Body of pancreas (tissue), 4 donors: Measurements from ENCODE around the gene TBC1D9B. TPM values are rescaled to one million over a fixed set of nuclear protein-coding genes. Genes with fewer than 3 reads are reported as not detected.

Source experiments
- ATAC-seq: fragments of 150-250 bp; one replicate; pipeline ENCODE4 v1.9.1; 2016
- DNase-seq, 4 donors: peaks; one replicate each; pipeline ENCODE4 v3.0.0-alpha.2; 2019
- H3K27ac ChIP-seq, 4 donors: fragments of 200-600 bp; sonication (generic); 1 replicate in 3 of 4; 2 replicates in 1 of 4; pipeline versions ENCODE4 v1.5.1 to v1.6.1; 2016 to 2019; ENCODE audit warnings: mild to moderate bottlenecking in 1 of 4, mixed read lengths in 1 of 4, moderate library complexity in 1 of 4
- H3K27me3 ChIP-seq, 2 donors: fragments of 200-600 bp; sonication (generic); one replicate each; pipeline ENCODE4 v1.6.0; 2016; ENCODE audit warnings: mild to moderate bottlenecking in 1 of 2
- H3K36me3 ChIP-seq, 2 donors: fragments of 200-600 bp; sonication (generic); replicated peaks in 1 of 2; 2 replicates each; pipeline ENCODE4 v1.5.1; 2016; ENCODE audit warnings: low read depth in 2 of 2; ENCODE audit not compliant: insufficient read depth in 1 of 2
- H3K4me1 ChIP-seq: fragments of 200-600 bp; sonication (generic); one replicate; pipeline ENCODE4 v1.6.0; 2016
- H3K4me3 ChIP-seq, 2 donors: fragments of 200-600 bp; sonication (generic); 1 replicate in 1 of 2; 2 replicates in 1 of 2; pipeline ENCODE4 v1.5.1; 2016 to 2019
- H3K9me3 ChIP-seq, 3 donors: fragments of 200-600 bp; sonication (generic); 1 replicate in 2 of 3; 2 replicates in 1 of 3; pipeline ENCODE4 v1.5.1; 2016
- POLR2A ChIP-seq, 3 donors: fragments of 450-650 bp; IDR thresholded peaks; one replicate each; pipeline ENCODE4 v1.6.1; 2016; ENCODE audit warnings: antibody characterized with exemption in 3 of 3, mild to moderate bottlenecking in 2 of 3
- WGBS, 2 donors: methylation state at CpG; one replicate each; pipeline ENCODE4 v1.1.5; 2017; 5-methylcytosine and 5-hydroxymethylcytosine counted together
- intact Hi-C: fragments of 100-400 bp; cut with DNase I; formaldehyde crosslinking; loops from one replicate; pipeline ENCODE4 v1.15.1; 2023
- total RNA-seq, 2 donors: library from RNA; depleted of rRNA; stranded (reverse); fragments of >200 nt; gene quantifications; one replicate each; pipeline ENCODE4 v1.1.0, GENCODE V29; 2016
- TF ChIP-seq, protein P1 (sequence below), 7 experiments: fragments of 450-650 bp in 4 of 7; fragments of 200-600 bp in 3 of 7; sonication (generic) in 3 of 7; IDR thresholded peaks; one replicate each; pipeline ENCODE4 v1.5.1; 2016 to 2019; ENCODE audit warnings: antibody characterized with exemption in 7 of 7

TBC1D9B gene
- total RNA-seq, 2 donors from 2014 or later: 69.8 to 121 TPM

DNA sequence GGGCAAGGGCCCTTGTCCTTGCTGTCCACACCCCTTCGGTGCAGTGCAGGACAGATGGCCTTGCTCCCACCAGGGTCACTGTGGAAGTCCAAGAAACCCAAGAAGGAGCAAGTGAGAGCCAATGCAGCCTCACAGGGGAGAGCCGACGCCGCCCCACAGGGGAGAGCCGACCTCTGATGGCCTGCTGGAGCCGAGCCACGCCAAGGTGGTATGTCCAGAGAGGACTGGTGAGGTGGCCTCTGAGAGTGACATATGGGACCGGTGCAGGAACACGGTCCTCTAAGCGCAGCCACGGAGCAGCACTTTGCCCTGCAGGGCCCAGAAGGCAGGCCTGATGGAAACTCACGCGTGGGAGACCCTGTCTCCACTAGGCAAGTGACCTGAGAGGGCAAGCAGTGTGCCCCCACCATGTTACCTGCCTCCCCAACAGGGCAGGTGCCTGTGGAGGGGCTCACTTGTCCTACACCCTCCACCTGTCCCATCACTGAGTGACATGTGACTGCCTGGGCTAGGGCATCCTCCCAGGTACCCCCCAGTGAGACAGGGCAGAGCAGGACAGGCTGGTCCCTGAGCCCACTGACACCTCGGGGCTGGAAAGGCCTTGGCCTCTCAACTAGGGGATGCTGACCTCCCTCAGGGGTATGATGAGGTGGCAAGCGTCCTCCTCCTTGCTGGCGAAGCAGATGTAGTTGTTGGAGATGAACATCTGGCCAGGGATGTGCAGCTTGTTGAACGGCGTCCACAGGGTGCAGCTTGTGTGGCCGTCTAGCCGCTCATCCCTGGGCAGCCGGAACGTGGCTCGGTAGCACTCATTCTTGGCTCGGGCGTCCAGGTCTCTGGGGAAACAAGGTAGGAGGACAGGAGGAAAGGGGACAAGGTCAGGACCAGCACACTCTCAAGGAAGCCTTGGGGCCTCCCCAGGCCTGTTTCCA lies 16.7 kb downstream of the TBC1D9B start:
- H3K4me1 ChIP-seq: no peaks in the 10 kb centered on the region
- no peak for ATAC-seq
- H3K9me3 ChIP-seq: no peaks in the 10 kb centered on the region
- intact Hi-C loops: no loop called here
- no peak for DNase-seq
- no peak for TF ChIP-seq POLR2A (IDR thresholded peaks at IDR 0.05)
- TF ChIP-seq, protein P1, sequence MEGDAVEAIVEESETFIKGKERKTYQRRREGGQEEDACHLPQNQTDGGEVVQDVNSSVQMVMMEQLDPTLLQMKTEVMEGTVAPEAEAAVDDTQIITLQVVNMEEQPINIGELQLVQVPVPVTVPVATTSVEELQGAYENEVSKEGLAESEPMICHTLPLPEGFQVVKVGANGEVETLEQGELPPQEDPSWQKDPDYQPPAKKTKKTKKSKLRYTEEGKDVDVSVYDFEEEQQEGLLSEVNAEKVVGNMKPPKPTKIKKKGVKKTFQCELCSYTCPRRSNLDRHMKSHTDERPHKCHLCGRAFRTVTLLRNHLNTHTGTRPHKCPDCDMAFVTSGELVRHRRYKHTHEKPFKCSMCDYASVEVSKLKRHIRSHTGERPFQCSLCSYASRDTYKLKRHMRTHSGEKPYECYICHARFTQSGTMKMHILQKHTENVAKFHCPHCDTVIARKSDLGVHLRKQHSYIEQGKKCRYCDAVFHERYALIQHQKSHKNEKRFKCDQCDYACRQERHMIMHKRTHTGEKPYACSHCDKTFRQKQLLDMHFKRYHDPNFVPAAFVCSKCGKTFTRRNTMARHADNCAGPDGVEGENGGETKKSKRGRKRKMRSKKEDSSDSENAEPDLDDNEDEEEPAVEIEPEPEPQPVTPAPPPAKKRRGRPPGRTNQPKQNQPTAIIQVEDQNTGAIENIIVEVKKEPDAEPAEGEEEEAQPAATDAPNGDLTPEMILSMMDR (IDR thresholded peaks at IDR 0.05): no peak
- H3K27me3 ChIP-seq: no peaks in the 10 kb centered on the region
- H3K4me3 ChIP-seq: no peak overlapping the region
- H3K27ac ChIP-seq: no peak overlapping the region
- H3K36me3 ChIP-seq: peaks cover 31 to 35% of the 10 kb centered on the region in 2 donors
- 91 to 95% methylated on average over 12 to 24 of the region's 25 CpGs for WGBS, 2 donors

DNA sequence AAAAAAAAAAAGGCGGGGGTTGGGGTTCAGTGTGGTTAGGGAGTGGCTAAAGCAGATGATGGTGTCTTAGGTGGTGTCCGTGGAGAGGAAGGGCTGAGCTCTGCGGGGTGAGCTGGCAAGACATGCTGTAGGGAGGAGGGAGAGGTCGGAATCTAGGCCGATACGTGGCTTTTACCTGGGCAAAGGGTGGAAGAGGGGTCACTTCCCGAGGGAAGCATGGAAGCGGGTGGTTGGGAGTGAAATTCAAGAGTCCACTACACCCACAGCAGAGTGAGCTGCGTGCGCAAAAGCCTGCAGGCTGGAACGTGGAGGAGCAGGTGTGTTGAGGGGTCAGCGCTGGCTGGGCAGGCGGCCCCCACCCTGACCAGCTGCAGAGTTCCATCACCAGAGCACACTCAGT lies 17.8 kb downstream of the TBC1D9B start:
- DNase-seq (no peak), ATAC-seq (no peak)
- Histone ChIP-seq H3K4me1 (no peaks in the 10 kb centered on the region), H3K27ac (no peak overlapping the region), H3K36me3 (peaks cover 31% of the 10 kb centered on the region in 2 donors), H3K27me3 (no peaks in the 10 kb centered on the region), H3K4me3 (no peak overlapping the region), H3K9me3 (no peaks in the 10 kb centered on the region)
- no peak for TF ChIP-seq POLR2A (IDR thresholded peaks at IDR 0.05)
- TF ChIP-seq, protein P1 (IDR thresholded peaks at IDR 0.05): no peak
- WGBS, 2 donors: 90 to 96% methylated on average over 9 to 13 of the region's 13 CpGs
- intact Hi-C loops: no loop called here

DNA sequence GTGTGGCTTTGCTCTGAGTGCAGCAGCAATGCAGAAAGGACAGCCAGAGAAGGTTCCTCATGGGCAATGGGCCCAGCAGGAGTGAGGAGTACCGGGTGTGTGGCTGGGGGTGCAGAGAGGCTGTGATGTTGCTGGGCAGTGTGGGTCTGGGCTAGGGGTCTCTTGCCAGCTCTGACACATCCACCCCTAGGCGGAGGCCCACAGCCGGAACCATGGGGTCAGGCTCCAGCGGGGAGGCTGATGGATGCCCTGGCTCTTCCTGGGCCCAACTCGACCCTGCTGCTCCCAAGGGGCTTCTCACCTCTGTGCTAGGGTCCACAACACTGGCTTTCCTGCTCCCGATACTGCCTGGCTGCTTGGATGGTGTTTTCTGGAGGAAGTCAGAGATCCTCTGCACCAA lies 19.9 kb downstream of the TBC1D9B start:
- intact Hi-C loops: no loop called here
- TF ChIP-seq, protein P1 (IDR thresholded peaks at IDR 0.05): no peak
- no peak for TF ChIP-seq POLR2A (IDR thresholded peaks at IDR 0.05)
- Histone ChIP-seq H3K9me3 (no peaks in the 10 kb centered on the region), H3K36me3 (peaks cover 22 to 23% of the 10 kb centered on the region in 2 donors), H3K4me1 (no peaks in the 10 kb centered on the region), H3K4me3 (no peak overlapping the region), H3K27ac (no peak overlapping the region), H3K27me3 (no peaks in the 10 kb centered on the region)
- no peak for ATAC-seq
- no peak for DNase-seq
- WGBS, 2 donors: 91 to 100% methylated on average over 5 to 6 of the region's 6 CpGs

DNA sequence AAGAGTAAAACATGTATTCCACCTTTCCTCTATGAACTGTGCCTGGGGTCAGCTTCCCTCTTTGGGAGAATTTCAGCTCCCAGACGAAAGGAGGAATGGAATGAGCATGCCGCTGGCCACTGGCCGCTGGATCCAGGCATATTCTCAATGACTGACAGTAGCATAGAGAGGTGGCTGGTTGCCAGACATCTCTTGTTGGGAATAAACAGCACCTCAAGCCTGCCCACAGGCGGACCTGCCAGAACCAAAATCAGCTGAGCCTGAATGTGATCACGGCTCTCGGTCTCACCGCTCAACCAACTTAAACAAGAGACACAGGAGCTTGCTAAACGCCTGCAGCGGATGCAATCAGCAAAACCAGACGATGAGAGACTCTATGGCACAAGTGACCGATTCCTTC lies 20.6 kb downstream of the TBC1D9B start:
- Histone ChIP-seq H3K9me3 (no peaks in the 10 kb centered on the region), H3K4me3 (no peak overlapping the region), H3K4me1 (no peaks in the 10 kb centered on the region), H3K36me3 (peaks cover 15 to 20% of the 10 kb centered on the region in 2 donors), H3K27me3 (no peaks in the 10 kb centered on the region), H3K27ac (no peak overlapping the region)
- WGBS, 2 donors: 93 to 95% methylated on average over 11 of the region's 11 CpGs
- ATAC-seq: no peak
- TF ChIP-seq, protein P1 (IDR thresholded peaks at IDR 0.05): no peak
- no peak for TF ChIP-seq POLR2A (IDR thresholded peaks at IDR 0.05)
- DNase-seq: no peak
- intact Hi-C loops: no loop called here
